Liver (tissue), 3 donors: ENCODE measurements around the gene YBX2.

Source experiments
- ATF3 ChIP-seq: IDR thresholded peaks from 2 replicates; pipeline ENCODE4 v1.6.1; 2016; ENCODE audit warnings: antibody characterized with exemption
- EGR1 ChIP-seq, 2 donors: IDR thresholded peaks; 2 replicates each; pipeline ENCODE4 v1.6.1; 2016 to 2018; ENCODE audit warnings: antibody characterized with exemption in 2 of 2, low read depth in 2 of 2
- FOXA1 ChIP-seq: IDR thresholded peaks from 2 replicates; pipeline ENCODE4 v1.6.1; 2016; ENCODE audit warnings: antibody characterized with exemption
- MAX ChIP-seq: IDR thresholded peaks from 2 replicates; pipeline ENCODE4 v1.6.1; 2016; ENCODE audit warnings: antibody characterized with exemption
- SP1 ChIP-seq: IDR thresholded peaks from 2 replicates; pipeline ENCODE4 v1.6.1; 2018; ENCODE audit warnings: antibody characterized with exemption, mild to moderate bottlenecking
- TF ChIP-seq, protein P1 (sequence below): fragments of 150-350 bp; IDR thresholded peaks from 2 replicates; pipeline ENCODE4 v1.5.1; 2017; ENCODE audit warnings: improper control_type of control experiment, low read depth, low read length; ENCODE audit not compliant: missing input control
- donor health status: healthy.
- donor health status: healthy.

DNA sequence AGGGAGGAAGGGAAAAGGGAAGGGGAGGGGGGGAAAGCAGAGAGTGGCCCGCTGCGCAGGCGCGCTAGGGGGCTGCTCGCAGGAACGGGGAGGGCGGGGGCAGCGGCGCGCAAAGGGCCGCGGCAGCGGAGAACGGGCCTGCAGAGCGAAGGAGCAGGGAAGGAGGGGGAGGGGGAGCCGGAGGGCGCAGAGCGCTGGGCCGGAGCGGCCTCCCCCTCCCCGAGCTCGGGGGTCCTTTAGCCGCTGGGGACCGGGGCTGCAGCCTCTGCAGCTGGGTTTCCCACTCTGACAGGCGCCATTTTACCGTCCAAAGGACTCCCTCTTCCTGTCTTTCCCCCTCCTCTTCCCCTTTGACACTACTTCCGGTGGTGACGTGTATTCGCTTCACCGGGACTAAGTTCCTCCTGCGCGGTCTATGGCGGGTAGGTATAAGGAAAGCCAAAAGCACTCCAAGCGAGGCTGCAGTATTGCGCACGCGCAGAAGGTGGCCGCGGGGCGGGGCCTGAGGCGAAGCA, 42.7 kb downstream of the YBX2 start, which contains the start of gene CTDNEP1:
- no peak for TF ChIP-seq ATF3
- TF ChIP-seq, protein P1, sequence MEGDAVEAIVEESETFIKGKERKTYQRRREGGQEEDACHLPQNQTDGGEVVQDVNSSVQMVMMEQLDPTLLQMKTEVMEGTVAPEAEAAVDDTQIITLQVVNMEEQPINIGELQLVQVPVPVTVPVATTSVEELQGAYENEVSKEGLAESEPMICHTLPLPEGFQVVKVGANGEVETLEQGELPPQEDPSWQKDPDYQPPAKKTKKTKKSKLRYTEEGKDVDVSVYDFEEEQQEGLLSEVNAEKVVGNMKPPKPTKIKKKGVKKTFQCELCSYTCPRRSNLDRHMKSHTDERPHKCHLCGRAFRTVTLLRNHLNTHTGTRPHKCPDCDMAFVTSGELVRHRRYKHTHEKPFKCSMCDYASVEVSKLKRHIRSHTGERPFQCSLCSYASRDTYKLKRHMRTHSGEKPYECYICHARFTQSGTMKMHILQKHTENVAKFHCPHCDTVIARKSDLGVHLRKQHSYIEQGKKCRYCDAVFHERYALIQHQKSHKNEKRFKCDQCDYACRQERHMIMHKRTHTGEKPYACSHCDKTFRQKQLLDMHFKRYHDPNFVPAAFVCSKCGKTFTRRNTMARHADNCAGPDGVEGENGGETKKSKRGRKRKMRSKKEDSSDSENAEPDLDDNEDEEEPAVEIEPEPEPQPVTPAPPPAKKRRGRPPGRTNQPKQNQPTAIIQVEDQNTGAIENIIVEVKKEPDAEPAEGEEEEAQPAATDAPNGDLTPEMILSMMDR: no peak
- TF ChIP-seq FOXA1: no peak
- TF ChIP-seq EGR1 (IDR thresholded peaks at IDR 0.05; ENCODE audit: low read depth in 2 of 2): no peak
- TF ChIP-seq SP1: no peak
- no peak for TF ChIP-seq MAX
